Lung (tissue), 12 donors: ENCODE results near the gene AHDC1. TPM values are rescaled to one million over a fixed set of nuclear protein-coding genes. Genes with fewer than 3 reads are reported as not detected.

Experiments
- ATAC-seq: fragments of 200-7000 bp; cut with Tn5 transposase; one replicate; pipeline ENCODE4 v1.9.1; 2020; ENCODE audit warnings: moderate number of reproducible peaks; ENCODE audit not compliant: insufficient read depth, low FRiP score
- DNase-seq, 3 donors: peaks; one replicate each; pipeline ENCODE4 v3.0.0-alpha.2; 2013 to 2017
- H3K27ac ChIP-seq, 2 donors: one replicate each; pipeline ENCODE4 v1.5.1; 2013; ENCODE audit warnings: mild to moderate bottlenecking in 2 of 2, moderate library complexity in 2 of 2, control low read depth in 1 of 2, inconsistent platforms in 1 of 2, low read depth in 1 of 2, low read length in 1 of 2
- H3K27me3 ChIP-seq, 3 donors: one replicate each; pipeline ENCODE4 v1.5.1; 2013; ENCODE audit warnings: low read length in 2 of 3; ENCODE audit not compliant: control insufficient read depth in 3 of 3, insufficient read depth in 3 of 3
- H3K36me3 ChIP-seq, 4 donors: one replicate each; pipeline ENCODE4 v1.5.1; 2013; ENCODE audit warnings: low read length in 4 of 4, mild to moderate bottlenecking in 1 of 4, moderate library complexity in 1 of 4; ENCODE audit not compliant: control insufficient read depth in 4 of 4, insufficient read depth in 4 of 4
- H3K4me1 ChIP-seq, 5 donors: one replicate each; pipeline ENCODE4 v1.5.1; 2013; ENCODE audit warnings: low read length in 5 of 5, mild to moderate bottlenecking in 2 of 5, moderate library complexity in 1 of 5; ENCODE audit not compliant: control insufficient read depth in 5 of 5, insufficient read depth in 5 of 5
- H3K4me3 ChIP-seq: one replicate; pipeline ENCODE4 v1.5.1; 2013; ENCODE audit warnings: mild to moderate bottlenecking, control low read depth, moderate library complexity
- H3K9ac ChIP-seq, 2 donors: one replicate each; pipeline ENCODE4 v1.5.1; 2013; ENCODE audit warnings: low read length in 2 of 2, control low read depth in 1 of 2; ENCODE audit not compliant: insufficient read depth in 1 of 2
- H3K9me3 ChIP-seq, 4 donors: one replicate each; pipeline ENCODE4 v1.5.1; 2013; ENCODE audit warnings: low read length in 3 of 4, mild to moderate bottlenecking in 1 of 4, moderate library complexity in 1 of 4; ENCODE audit not compliant: control insufficient read depth in 4 of 4, insufficient read depth in 3 of 4
- WGBS, 2 donors: extraction: QIAGEN DNeasy Blood & Tissue Kit; methylation state at CpG; one replicate each; pipeline ENCODE4 v1.1.7; 2013; 5-methylcytosine and 5-hydroxymethylcytosine counted together
- polyA plus RNA-seq, 2 donors: library from polyadenylated mRNA; stranded (reverse); fragments of 200-250 nt; gene quantifications; one replicate each; pipeline ENCODE4 v1.2.1, GENCODE V29; 2013
- total RNA-seq, 2 donors: library from RNA; depleted of rRNA in 1 of 2; stranded (reverse); fragments of >200 nt in 1 of 2; gene quantifications; one replicate each; pipeline ENCODE4 v1.2.1, GENCODE V29; 2014 to 2021
- TF ChIP-seq, protein P1 (sequence below): IDR thresholded peaks from 2 replicates; pipeline ENCODE4 v1.5.1; 2012; ENCODE audit warnings: mild to moderate bottlenecking; ENCODE audit errors: control extremely low read depth, extremely low read depth
- donor health status: control.
- donor health status: control.
- donor health status: Bipolar disorder and iron deficiency.
- donor health status: healthy.
- donor health status: DM: yes; HTN: yes; CAD: no.

Gene AHDC1
- total and polyA plus RNA-seq, 4 donors, result 10.3 to 37.9 (median 21.8) TPM

- no peaks in the 10 kb centered on the region for H3K9me3 ChIP-seq
- peaks cover 3 to 14% (median 9%) of the 10 kb centered on the region in 5 donors for H3K4me1 ChIP-seq
- TF ChIP-seq, protein P1, sequence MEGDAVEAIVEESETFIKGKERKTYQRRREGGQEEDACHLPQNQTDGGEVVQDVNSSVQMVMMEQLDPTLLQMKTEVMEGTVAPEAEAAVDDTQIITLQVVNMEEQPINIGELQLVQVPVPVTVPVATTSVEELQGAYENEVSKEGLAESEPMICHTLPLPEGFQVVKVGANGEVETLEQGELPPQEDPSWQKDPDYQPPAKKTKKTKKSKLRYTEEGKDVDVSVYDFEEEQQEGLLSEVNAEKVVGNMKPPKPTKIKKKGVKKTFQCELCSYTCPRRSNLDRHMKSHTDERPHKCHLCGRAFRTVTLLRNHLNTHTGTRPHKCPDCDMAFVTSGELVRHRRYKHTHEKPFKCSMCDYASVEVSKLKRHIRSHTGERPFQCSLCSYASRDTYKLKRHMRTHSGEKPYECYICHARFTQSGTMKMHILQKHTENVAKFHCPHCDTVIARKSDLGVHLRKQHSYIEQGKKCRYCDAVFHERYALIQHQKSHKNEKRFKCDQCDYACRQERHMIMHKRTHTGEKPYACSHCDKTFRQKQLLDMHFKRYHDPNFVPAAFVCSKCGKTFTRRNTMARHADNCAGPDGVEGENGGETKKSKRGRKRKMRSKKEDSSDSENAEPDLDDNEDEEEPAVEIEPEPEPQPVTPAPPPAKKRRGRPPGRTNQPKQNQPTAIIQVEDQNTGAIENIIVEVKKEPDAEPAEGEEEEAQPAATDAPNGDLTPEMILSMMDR, result no peak
- H3K9ac ChIP-seq, result no peak overlapping the region
- no peaks in the 10 kb centered on the region for H3K36me3 ChIP-seq
- H3K4me3 ChIP-seq, result no peak overlapping the region
- ATAC-seq (no peak), DNase-seq (no peak)
- WGBS, 2 donors, result 46 to 56% methylated on average over 1 of the region's 1 CpG
- H3K27ac ChIP-seq, result peak overlapping the region in 1 of 2 donors; percentile 84
- no peaks in the 10 kb centered on the region for H3K27me3 ChIP-seq
Observed at GRCh38 chr1:27650171-27650538, 46.2 kb upstream of the AHDC1 start.

DNA sequence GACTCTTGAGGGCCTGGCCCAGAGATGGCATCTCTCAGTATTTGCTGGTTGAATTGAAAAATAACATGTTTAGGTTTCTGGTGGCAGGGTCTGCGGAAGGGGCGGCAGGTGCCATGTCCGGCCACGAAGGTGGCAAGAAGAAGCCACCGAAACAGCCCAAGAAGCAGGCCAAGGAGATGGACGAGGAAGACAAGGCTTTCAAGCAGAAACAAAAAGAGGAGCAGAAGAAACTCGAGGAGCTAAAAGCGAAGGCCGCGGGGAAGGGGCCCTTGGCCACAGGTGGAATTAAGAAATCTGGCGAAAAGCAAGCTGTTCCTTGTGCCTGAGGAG, 45.3 kb upstream of the AHDC1 start:
- Histone ChIP-seq H3K36me3 (no peaks in the 10 kb centered on the region), H3K27ac (peak overlapping the region in 1 of 2 donors; percentile 54), H3K9me3 (no peaks in the 10 kb centered on the region), H3K9ac (no peak overlapping the region), H3K27me3 (no peaks in the 10 kb centered on the region), H3K4me1 (peaks cover 2 to 14% (median 7%) of the 10 kb centered on the region in 5 donors), H3K4me3 (no peak overlapping the region)
- WGBS, 2 donors, result 74 to 90% methylated on average over 11 of the region's 11 CpGs
- DNase-seq, result no peak
- no peak for ATAC-seq
- TF ChIP-seq, protein P1, result no peak

DNA sequence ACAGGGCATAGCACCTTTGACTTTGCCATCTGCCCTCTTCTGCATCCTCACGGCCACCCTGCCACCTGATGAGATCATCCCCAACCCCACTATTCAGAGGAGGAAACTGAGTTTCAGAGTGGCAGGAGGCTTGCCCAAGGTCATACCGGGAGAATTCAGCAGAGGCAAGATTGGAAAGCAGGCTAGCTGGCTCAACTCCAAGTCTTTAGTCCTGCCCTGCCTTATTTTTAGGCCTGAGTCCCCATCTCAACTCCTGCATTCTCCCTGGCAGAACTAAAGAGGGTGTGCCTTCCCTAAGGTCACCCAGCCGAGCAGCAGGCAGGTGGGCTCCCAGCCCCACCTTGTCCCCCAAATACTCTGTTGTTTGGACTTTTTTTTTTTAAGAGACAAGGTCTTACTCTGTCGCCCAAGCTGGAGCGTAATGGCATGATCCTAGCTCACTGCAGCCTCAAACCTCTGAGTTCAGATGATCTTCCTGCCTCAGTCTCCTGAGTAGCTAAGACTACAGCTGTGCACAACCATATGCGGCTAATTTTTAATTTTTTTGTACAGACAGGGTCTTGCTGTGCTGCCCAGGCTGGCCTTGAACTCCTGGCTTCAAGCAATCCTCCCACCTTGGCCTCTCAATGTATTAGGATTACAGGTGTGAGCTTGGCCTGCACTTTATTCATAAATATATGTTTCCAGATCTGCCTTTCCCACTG, 44.8 kb upstream of the AHDC1 start:
- WGBS, 2 donors, result 76 to 88% methylated on average over 6 of the region's 6 CpGs
- Histone ChIP-seq H3K27me3 (no peaks in the 10 kb centered on the region), H3K27ac (peak overlapping the region in 1 of 2 donors; percentile 54), H3K4me3 (no peak overlapping the region), H3K4me1 (peaks cover 2 to 14% (median 7%) of the 10 kb centered on the region in 5 donors), H3K36me3 (no peaks in the 10 kb centered on the region), H3K9me3 (no peaks in the 10 kb centered on the region), H3K9ac (no peak overlapping the region)
- TF ChIP-seq, protein P1, result no peak
- ATAC-seq, result no peak
- DNase-seq, result peak in 1 of 3 donors; percentile 46

DNA sequence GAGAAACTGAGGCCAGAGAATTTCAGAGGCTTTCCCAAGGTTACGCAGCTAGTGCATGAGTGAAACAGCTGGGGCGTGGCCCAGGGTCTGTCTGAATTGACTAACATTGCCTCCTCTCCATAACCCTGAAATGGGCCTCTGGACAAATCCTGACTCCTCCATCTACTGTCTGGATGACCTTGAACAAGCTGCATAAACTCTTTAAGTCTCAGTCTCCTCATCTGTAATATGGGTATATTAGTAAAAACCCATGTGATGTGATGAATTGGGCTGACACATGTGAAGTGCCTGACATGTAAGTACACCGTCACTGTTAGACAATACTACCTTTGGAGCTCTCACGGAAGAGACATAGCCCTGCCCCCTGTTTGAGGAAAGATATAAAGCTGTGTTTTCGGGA, 43.4 kb upstream of the AHDC1 start:
- ATAC-seq, result no peak
- no peaks in the 10 kb centered on the region for H3K9me3 ChIP-seq
- H3K4me1 ChIP-seq, result peaks cover 2 to 14% (median 7%) of the 10 kb centered on the region in 5 donors
- no peak overlapping the region for H3K9ac ChIP-seq
- no peak overlapping the region for H3K4me3 ChIP-seq
- TF ChIP-seq, protein P1, result no peak
- 89 to 93% methylated on average over 5 of the region's 5 CpGs for WGBS, 2 donors
- H3K36me3 ChIP-seq, result no peaks in the 10 kb centered on the region
- H3K27ac ChIP-seq, result no peak overlapping the region
- no peaks in the 10 kb centered on the region for H3K27me3 ChIP-seq
- DNase-seq, result no peak
